ENCODE measurements around the gene CDHR5. TPM values are rescaled to one million over a fixed set of nuclear protein-coding genes. Genes with fewer than 3 reads are reported as not detected.

The CDHR5 gene
- total and polyA plus RNA-seq, 2 donors (not counting 1 experiment from before 2014, with no cell fraction given) = not detected

GRCh38 chr11:595400-595799, 29.4 kb downstream of the CDHR5 start:
- no peaks in the 10 kb centered on the region for H3K9me3 ChIP-seq (ENCODE audit: control insufficient read depth, insufficient read depth, low read depth, low read length)
- H3K4me2 ChIP-seq (ENCODE audit: extremely low read depth, insufficient read depth, low read length) = no peak overlapping the region
- peaks cover 35% of the 10 kb centered on the region for H3K36me3 ChIP-seq (ENCODE audit: control insufficient read depth, insufficient read depth, low read length)
- no peak for DNase-seq (ENCODE audit: low read depth in 2 of 2)
- H2AFZ ChIP-seq (ENCODE audit: low read length) = no peak overlapping the region
- no peaks in the 10 kb centered on the region for H4K20me1 ChIP-seq (ENCODE audit: control insufficient read depth, extremely low read depth, insufficient read depth, low read length)
- no peak overlapping the region for H3K9ac ChIP-seq (ENCODE audit: insufficient read depth, low read length)
- H3K4me3 ChIP-seq (replicated peaks in 1 of 4; ENCODE audit: control extremely low read depth in 1 of 4, insufficient read depth in 1 of 4, low read depth in 3 of 4, low read length in 4 of 4) = no peak overlapping the region
- no peaks in the 10 kb centered on the region for H3K27me3 ChIP-seq (ENCODE audit: control insufficient read depth, insufficient read depth, low read length)
- H3K27ac ChIP-seq (ENCODE audit: insufficient read depth, low read length) = no peak overlapping the region
- no peak for TF ChIP-seq CTCF (conservative IDR thresholded peaks at IDR 0.05 in 1 of 2, IDR thresholded peaks at IDR 0.05 in 1 of 2; ENCODE audit: low read depth in 1 of 2, low read length in 2 of 2)
- no peak for TF ChIP-seq EZH2 (IDR thresholded peaks at IDR 0.05; ENCODE audit: low read length, missing control alignments)
- peaks cover 12% of the 10 kb centered on the region for H3K79me2 ChIP-seq (ENCODE audit: control insufficient read depth, insufficient read depth, low read length)
- no peaks in the 10 kb centered on the region for H3K4me1 ChIP-seq (ENCODE audit: control insufficient read depth, extremely low read depth, insufficient read depth, low read length)

GRCh38 chr11:593347-593746, 31.4 kb downstream of the CDHR5 start:
- H3K9me3 ChIP-seq (ENCODE audit: control insufficient read depth, insufficient read depth, low read depth, low read length) = no peaks in the 10 kb centered on the region
- H2AFZ ChIP-seq (ENCODE audit: low read length) = no peak overlapping the region
- H3K79me2 ChIP-seq (ENCODE audit: control insufficient read depth, insufficient read depth, low read length) = peaks cover 25% of the 10 kb centered on the region
- H4K20me1 ChIP-seq (ENCODE audit: control insufficient read depth, extremely low read depth, insufficient read depth, low read length) = no peaks in the 10 kb centered on the region
- peaks cover 37% of the 10 kb centered on the region for H3K36me3 ChIP-seq (ENCODE audit: control insufficient read depth, insufficient read depth, low read length)
- TF ChIP-seq EZH2 (IDR thresholded peaks at IDR 0.05; ENCODE audit: low read length, missing control alignments) = no peak
- TF ChIP-seq CTCF (conservative IDR thresholded peaks at IDR 0.05 in 1 of 2, IDR thresholded peaks at IDR 0.05 in 1 of 2; ENCODE audit: low read depth in 1 of 2, low read length in 2 of 2) = no peak
- no peak overlapping the region for H3K9ac ChIP-seq (ENCODE audit: insufficient read depth, low read length)
- no peaks in the 10 kb centered on the region for H3K4me1 ChIP-seq (ENCODE audit: control insufficient read depth, extremely low read depth, insufficient read depth, low read length)
- H3K4me2 ChIP-seq (ENCODE audit: extremely low read depth, insufficient read depth, low read length) = no peak overlapping the region
- H3K27ac ChIP-seq (ENCODE audit: insufficient read depth, low read length) = no peak overlapping the region
- no peak overlapping the region for H3K4me3 ChIP-seq (replicated peaks in 1 of 4; ENCODE audit: control extremely low read depth in 1 of 4, insufficient read depth in 1 of 4, low read depth in 3 of 4, low read length in 4 of 4)
- no peaks in the 10 kb centered on the region for H3K27me3 ChIP-seq (ENCODE audit: control insufficient read depth, insufficient read depth, low read length)
- no peak for DNase-seq (ENCODE audit: low read depth in 2 of 2)

- Histone ChIP-seq H2AFZ (ENCODE audit: low read length) (no peak overlapping the region), H4K20me1 (ENCODE audit: control insufficient read depth, extremely low read depth, insufficient read depth, low read length) (no peaks in the 10 kb centered on the region), H3K4me1 (ENCODE audit: control insufficient read depth, extremely low read depth, insufficient read depth, low read length) (no peaks in the 10 kb centered on the region), H3K9me3 (ENCODE audit: control insufficient read depth, insufficient read depth, low read depth, low read length) (no peaks in the 10 kb centered on the region), H3K79me2 (ENCODE audit: control insufficient read depth, insufficient read depth, low read length) (peaks cover 25% of the 10 kb centered on the region), H3K9ac (ENCODE audit: insufficient read depth, low read length) (no peak overlapping the region), H3K36me3 (ENCODE audit: control insufficient read depth, insufficient read depth, low read length) (peaks cover 36% of the 10 kb centered on the region), H3K4me3 (replicated peaks in 1 of 4; ENCODE audit: control extremely low read depth in 1 of 4, insufficient read depth in 1 of 4, low read depth in 3 of 4, low read length in 4 of 4) (no peak overlapping the region), H3K27me3 (ENCODE audit: control insufficient read depth, insufficient read depth, low read length) (no peaks in the 10 kb centered on the region), H3K27ac (ENCODE audit: insufficient read depth, low read length) (no peak overlapping the region), H3K4me2 (ENCODE audit: extremely low read depth, insufficient read depth, low read length) (no peak overlapping the region)
- no peak for DNase-seq (ENCODE audit: low read depth in 2 of 2)
- TF ChIP-seq EZH2 (IDR thresholded peaks at IDR 0.05; ENCODE audit: low read length, missing control alignments) (no peak), CTCF (conservative IDR thresholded peaks at IDR 0.05 in 1 of 2, IDR thresholded peaks at IDR 0.05 in 1 of 2; ENCODE audit: low read depth in 1 of 2, low read length in 2 of 2) (no peak)
Measured at GRCh38 chr11:592918-593317, 31.8 kb downstream of the CDHR5 start.

Measured in fibroblast of lung (primary cell).